ENCODE data around the gene CDH8. TPM values are rescaled to one million over a fixed set of nuclear protein-coding genes. Genes with fewer than 3 reads are reported as not detected.

The CDH8 gene
- total and polyA plus RNA-seq, 5 donors from 2014 or later, result not detected

GRCh38 chr16:62041401-62041800, 5.2 kb upstream of the CDH8 start:
- Histone ChIP-seq H3K9me3 (ENCODE audit: control insufficient read depth in 2 of 2, low read length in 2 of 2) (peaks cover 5% of the 10 kb centered on the region in 2 experiments), H3K27me3 (ENCODE audit: control insufficient read depth, insufficient read depth, low read length) (no peaks in the 10 kb centered on the region), H3K4me3 (ENCODE audit: low read depth, low read length) (no peak overlapping the region), H3K4me1 (ENCODE audit: control insufficient read depth, insufficient read depth, low read length, poor library complexity, severe bottlenecking) (no peaks in the 10 kb centered on the region), H3K27ac (ENCODE audit: insufficient read depth, low read length, poor library complexity, severe bottlenecking) (no peak overlapping the region), H3K36me3 (ENCODE audit: control insufficient read depth, insufficient read depth, low read length) (no peaks in the 10 kb centered on the region)
- H3K27ac Mint-ChIP-seq, result no peak overlapping the region
- DNase-seq (no peak), ATAC-seq (ENCODE audit: low read depth in 2 of 2) (no peak)
- no peaks in the 10 kb centered on the region for H3K4me1 Mint-ChIP-seq
- H3K36me3 Mint-ChIP-seq, result no peaks in the 10 kb centered on the region
- peaks cover 2 to 32% (median 8%) of the 10 kb centered on the region in 7 donors for H3K9me3 Mint-ChIP-seq
- no peaks in the 10 kb centered on the region for H3K27me3 Mint-ChIP-seq
- H3K4me3 Mint-ChIP-seq, result no peak overlapping the region

GRCh38 chr16:62038646-62039045, 2.4 kb upstream of the CDH8 start:
- H3K4me3 ChIP-seq (ENCODE audit: low read depth, low read length), result no peak overlapping the region
- peaks cover 4% of the 10 kb centered on the region for H3K27me3 Mint-ChIP-seq

GRCh38 chr16:62038225-62038624, 2.0 kb upstream of the CDH8 start:
- no peak overlapping the region for H3K4me3 ChIP-seq (ENCODE audit: low read depth, low read length)
- peaks cover 4 to 5% of the 10 kb centered on the region in 2 experiments for H3K9me3 ChIP-seq (ENCODE audit: control insufficient read depth in 2 of 2, low read length in 2 of 2)
- no peak for DNase-seq
- no peaks in the 10 kb centered on the region for H3K27me3 ChIP-seq (ENCODE audit: control insufficient read depth, insufficient read depth, low read length)
- H3K36me3 ChIP-seq (ENCODE audit: control insufficient read depth, insufficient read depth, low read length), result no peaks in the 10 kb centered on the region
- H3K4me1 ChIP-seq (ENCODE audit: control insufficient read depth, insufficient read depth, low read length, poor library complexity, severe bottlenecking), result no peaks in the 10 kb centered on the region
- ATAC-seq (ENCODE audit: low read depth in 2 of 2), result no peak
- Mint-ChIP-seq H3K36me3 (no peaks in the 10 kb centered on the region), H3K27me3 (peaks cover 4% of the 10 kb centered on the region), H3K9me3 (peaks cover 0 to 36% (median 8%) of the 10 kb centered on the region in 7 donors), H3K4me1 (no peaks in the 10 kb centered on the region), H3K27ac (no peak overlapping the region), H3K4me3 (no peak overlapping the region)
- no peak overlapping the region for H3K27ac ChIP-seq (ENCODE audit: insufficient read depth, low read length, poor library complexity, severe bottlenecking)

More at GRCh38 chr16:62038646-62039045, 2.4 kb upstream of the CDH8 start:
- no peak for DNase-seq
- no peaks in the 10 kb centered on the region for H3K27me3 ChIP-seq (ENCODE audit: control insufficient read depth, insufficient read depth, low read length)
- no peaks in the 10 kb centered on the region for H3K36me3 ChIP-seq (ENCODE audit: control insufficient read depth, insufficient read depth, low read length)
- peaks cover 0 to 33% (median 10%) of the 10 kb centered on the region in 7 donors for H3K9me3 Mint-ChIP-seq
- H3K9me3 ChIP-seq (ENCODE audit: control insufficient read depth in 2 of 2, low read length in 2 of 2), result peaks cover 3 to 5% of the 10 kb centered on the region in 2 experiments
- ATAC-seq (ENCODE audit: low read depth in 2 of 2), result no peak
- no peaks in the 10 kb centered on the region for H3K4me1 ChIP-seq (ENCODE audit: control insufficient read depth, insufficient read depth, low read length, poor library complexity, severe bottlenecking)
- H3K27ac ChIP-seq (ENCODE audit: insufficient read depth, low read length, poor library complexity, severe bottlenecking), result no peak overlapping the region
- H3K36me3 Mint-ChIP-seq, result no peaks in the 10 kb centered on the region
- H3K4me1 Mint-ChIP-seq, result no peaks in the 10 kb centered on the region
- no peak overlapping the region for H3K4me3 Mint-ChIP-seq
- H3K27ac Mint-ChIP-seq, result no peak overlapping the region

GRCh38 chr16:62036802-62037135, 531 bp upstream of the CDH8 start:
- Mint-ChIP-seq H3K27ac (no peak overlapping the region), H3K27me3 (peaks cover 4% of the 10 kb centered on the region)

GRCh38 chr16:62035115-62036092, 834 bp downstream of the CDH8 start:
- Histone ChIP-seq H3K27ac (ENCODE audit: insufficient read depth, low read length, poor library complexity, severe bottlenecking) (no peak overlapping the region), H3K4me1 (ENCODE audit: control insufficient read depth, insufficient read depth, low read length, poor library complexity, severe bottlenecking) (no peaks in the 10 kb centered on the region), H3K9me3 (ENCODE audit: control insufficient read depth in 2 of 2, low read length in 2 of 2) (peaks cover 5 to 6% of the 10 kb centered on the region in 2 experiments), H3K27me3 (ENCODE audit: control insufficient read depth, insufficient read depth, low read length) (no peaks in the 10 kb centered on the region), H3K4me3 (ENCODE audit: low read depth, low read length) (no peak overlapping the region), H3K36me3 (ENCODE audit: control insufficient read depth, insufficient read depth, low read length) (no peaks in the 10 kb centered on the region)
- peaks cover 4% of the 10 kb centered on the region for H3K27me3 Mint-ChIP-seq
- no peak overlapping the region for H3K4me3 Mint-ChIP-seq
- H3K27ac Mint-ChIP-seq, result no peak overlapping the region
- DNase-seq (no peak), ATAC-seq (ENCODE audit: low read depth in 2 of 2) (no peak)
- no peaks in the 10 kb centered on the region for H3K36me3 Mint-ChIP-seq
- peaks cover 0 to 34% (median 8%) of the 10 kb centered on the region in 7 donors for H3K9me3 Mint-ChIP-seq
- no peaks in the 10 kb centered on the region for H3K4me1 Mint-ChIP-seq

More at GRCh38 chr16:62036802-62037135, 531 bp upstream of the CDH8 start:
- H3K4me1 ChIP-seq (ENCODE audit: control insufficient read depth, insufficient read depth, low read length, poor library complexity, severe bottlenecking), result no peaks in the 10 kb centered on the region
- H3K36me3 Mint-ChIP-seq, result no peaks in the 10 kb centered on the region
- no peaks in the 10 kb centered on the region for H3K27me3 ChIP-seq (ENCODE audit: control insufficient read depth, insufficient read depth, low read length)
- H3K36me3 ChIP-seq (ENCODE audit: control insufficient read depth, insufficient read depth, low read length), result no peaks in the 10 kb centered on the region
- no peak overlapping the region for H3K27ac ChIP-seq (ENCODE audit: insufficient read depth, low read length, poor library complexity, severe bottlenecking)
- H3K4me1 Mint-ChIP-seq, result no peaks in the 10 kb centered on the region
- DNase-seq (no peak), ATAC-seq (ENCODE audit: low read depth in 2 of 2) (no peak)
- H3K9me3 Mint-ChIP-seq, result peaks cover 0 to 36% (median 8%) of the 10 kb centered on the region in 7 donors
- H3K4me3 ChIP-seq (ENCODE audit: low read depth, low read length), result no peak overlapping the region
- H3K4me3 Mint-ChIP-seq, result no peak overlapping the region
- H3K9me3 ChIP-seq (ENCODE audit: control insufficient read depth in 2 of 2, low read length in 2 of 2), result peaks cover 5 to 6% of the 10 kb centered on the region in 2 experiments

GRCh38 chr16:62034231-62035114, 1.8 kb downstream of the CDH8 start:
- DNase-seq, result no peak
- Histone ChIP-seq H3K4me3 (ENCODE audit: low read depth, low read length) (no peak overlapping the region), H3K9me3 (ENCODE audit: control insufficient read depth in 2 of 2, low read length in 2 of 2) (peaks cover 5 to 6% of the 10 kb centered on the region in 2 experiments), H3K27ac (ENCODE audit: insufficient read depth, low read length, poor library complexity, severe bottlenecking) (no peak overlapping the region), H3K4me1 (ENCODE audit: control insufficient read depth, insufficient read depth, low read length, poor library complexity, severe bottlenecking) (no peaks in the 10 kb centered on the region), H3K36me3 (ENCODE audit: control insufficient read depth, insufficient read depth, low read length) (no peaks in the 10 kb centered on the region), H3K27me3 (ENCODE audit: control insufficient read depth, insufficient read depth, low read length) (no peaks in the 10 kb centered on the region)
- Mint-ChIP-seq H3K36me3 (no peaks in the 10 kb centered on the region), H3K27ac (no peak overlapping the region), H3K4me1 (no peaks in the 10 kb centered on the region), H3K4me3 (no peak overlapping the region), H3K9me3 (peaks cover under 1 to 34% (median 8%) of the 10 kb centered on the region in 7 donors), H3K27me3 (peaks cover 4% of the 10 kb centered on the region)
- ATAC-seq (ENCODE audit: low read depth in 2 of 2), result no peak

- Histone ChIP-seq H3K4me3 (ENCODE audit: low read depth, low read length) (no peak overlapping the region), H3K36me3 (ENCODE audit: control insufficient read depth, insufficient read depth, low read length) (no peaks in the 10 kb centered on the region), H3K9me3 (ENCODE audit: control insufficient read depth in 2 of 2, low read length in 2 of 2) (peaks cover 5 to 9% of the 10 kb centered on the region in 2 experiments), H3K4me1 (ENCODE audit: control insufficient read depth, insufficient read depth, low read length, poor library complexity, severe bottlenecking) (no peaks in the 10 kb centered on the region), H3K27ac (ENCODE audit: insufficient read depth, low read length, poor library complexity, severe bottlenecking) (no peak overlapping the region), H3K27me3 (ENCODE audit: control insufficient read depth, insufficient read depth, low read length) (no peaks in the 10 kb centered on the region)
- Mint-ChIP-seq H3K9me3 (peaks cover 4 to 34% (median 13%) of the 10 kb centered on the region in 7 donors), H3K4me3 (no peak overlapping the region), H3K36me3 (no peaks in the 10 kb centered on the region), H3K27me3 (peaks cover 4% of the 10 kb centered on the region), H3K4me1 (no peaks in the 10 kb centered on the region), H3K27ac (no peak overlapping the region)
- no peak for DNase-seq
- no peak for ATAC-seq (ENCODE audit: low read depth in 2 of 2)
These were observed 3.2 kb downstream of the CDH8 start for GRCh38 chr16:62033065-62033464.
